SHP77 (cell line): Measurements from ENCODE around the gene IFI27L2.

Experiments
- DNase-seq, 2 experiments: peaks; one replicate each; lab custom pipeline; 2025; lab: John Stamatoyannopoulos, UW

Gene IFI27L2

DNA sequence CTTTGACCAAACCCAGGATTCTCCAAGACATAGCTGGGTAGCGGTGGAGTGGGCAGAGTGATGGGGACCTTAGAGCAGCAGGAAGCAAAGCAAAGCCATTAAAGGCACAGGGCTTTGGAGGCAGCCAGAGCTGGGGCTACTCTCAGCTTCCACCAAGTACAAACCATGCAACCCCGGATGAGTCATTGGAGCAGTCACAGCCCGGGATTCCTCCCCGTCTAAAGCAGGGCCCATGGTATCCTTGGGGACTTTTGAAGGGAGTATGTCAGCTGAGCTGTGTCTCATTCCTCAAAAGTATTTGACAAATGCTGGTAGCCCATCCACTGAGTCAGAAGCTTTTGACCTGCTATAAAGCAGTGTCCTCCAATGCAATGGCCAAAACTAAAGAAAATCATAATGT, 28.6 kb downstream of the IFI27L2 start:
- DNase-seq, result no peak

DNA sequence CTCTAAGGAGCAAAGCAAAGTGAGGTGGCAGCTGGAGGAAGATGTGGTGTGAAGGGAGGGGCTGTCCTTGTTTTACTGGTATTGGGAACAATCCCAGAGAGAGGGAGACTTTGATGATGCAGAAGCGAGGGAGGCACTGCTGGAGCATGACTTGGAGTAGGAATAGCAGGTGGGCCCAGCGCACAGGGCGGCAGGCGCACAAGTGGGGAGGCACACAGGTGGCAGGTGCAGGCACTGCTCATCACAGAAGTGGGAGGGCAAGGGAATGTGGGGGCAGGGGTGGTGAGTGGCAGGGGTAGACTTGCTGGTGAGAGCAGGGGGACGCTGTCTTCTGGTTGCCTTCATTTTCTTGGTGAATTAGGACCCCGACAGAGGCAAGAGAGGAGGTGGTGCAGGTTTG, 30.4 kb downstream of the IFI27L2 start:
- no peak for DNase-seq

DNA sequence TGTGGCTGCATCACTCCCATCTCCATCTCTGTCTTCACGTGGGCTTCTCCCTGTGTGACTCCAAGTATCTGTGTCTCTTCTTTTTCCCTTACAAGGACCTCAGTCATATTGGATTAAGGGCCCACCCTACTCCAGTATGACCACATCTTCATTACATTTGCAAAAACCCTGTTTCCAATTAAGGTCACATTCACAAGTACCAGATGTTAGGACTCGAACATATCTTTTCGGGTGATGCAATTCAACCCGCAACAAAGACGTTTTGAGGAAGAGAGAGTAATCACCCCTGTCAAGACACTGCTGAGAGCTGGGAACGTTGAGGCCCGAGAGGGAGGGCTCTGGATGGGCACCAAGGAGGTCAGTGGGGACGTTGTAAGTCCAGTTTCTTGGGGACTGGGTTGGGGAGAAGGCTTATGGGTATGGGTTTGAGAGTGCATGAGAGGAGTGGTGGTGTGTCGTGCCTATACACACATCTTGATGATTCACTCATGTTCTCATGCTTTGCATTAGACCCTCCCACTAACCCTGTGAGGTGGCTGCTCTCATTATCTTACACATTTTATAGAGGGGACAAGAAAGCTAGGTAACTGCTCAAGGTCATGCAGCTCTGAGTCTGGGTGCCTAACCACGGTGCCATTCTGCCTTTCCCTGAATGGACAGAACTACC, 30.9 kb downstream of the IFI27L2 start:
- DNase-seq, result no peak

- no peak for DNase-seq
These were observed 32.3 kb downstream of the IFI27L2 start for GRCh38 chr14:94097091-94097490.

DNA sequence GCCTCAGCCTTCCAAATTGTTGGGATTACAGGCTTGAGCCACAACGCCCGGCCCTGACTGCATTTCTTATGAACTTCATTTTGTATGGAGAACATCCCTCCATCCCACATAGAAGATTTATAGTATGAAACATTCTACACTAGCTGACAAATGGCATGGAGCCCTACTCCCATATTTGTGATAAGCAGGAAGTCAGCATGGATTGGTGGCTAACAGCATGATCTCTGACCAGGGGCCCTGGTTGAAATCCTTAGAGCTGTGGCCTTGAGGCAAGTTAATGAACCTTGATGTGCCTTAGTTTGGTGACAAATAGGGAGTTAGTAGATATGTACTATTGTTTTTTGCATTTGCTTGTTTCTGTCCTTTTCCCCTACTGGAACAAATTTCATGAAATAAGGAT, 36.0 kb downstream of the IFI27L2 start:
- DNase-seq, result no peak

DNA sequence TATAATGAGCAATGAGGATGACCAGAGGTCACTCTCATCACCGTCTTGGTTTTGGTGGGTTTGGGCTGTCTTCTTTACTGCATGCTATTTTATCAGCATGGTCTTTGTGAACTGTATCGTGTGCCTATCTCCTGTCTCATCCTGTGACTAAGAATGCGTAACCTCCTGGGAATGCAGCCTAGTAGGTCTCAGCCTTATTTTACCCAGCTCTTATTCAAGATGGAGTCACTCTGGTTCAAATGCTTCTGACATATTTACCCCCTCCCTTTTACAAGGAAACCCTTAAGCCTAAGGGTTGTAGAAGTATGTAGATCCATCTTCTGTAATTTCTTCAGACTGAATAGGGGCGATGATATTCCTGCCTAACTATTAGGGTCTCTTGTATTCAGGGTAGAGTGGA, 39.9 kb downstream of the IFI27L2 start:
- DNase-seq, result no peak

GRCh38 chr14:94088516-94088915, 40.9 kb downstream of the IFI27L2 start:
- DNase-seq, result no peak

DNA sequence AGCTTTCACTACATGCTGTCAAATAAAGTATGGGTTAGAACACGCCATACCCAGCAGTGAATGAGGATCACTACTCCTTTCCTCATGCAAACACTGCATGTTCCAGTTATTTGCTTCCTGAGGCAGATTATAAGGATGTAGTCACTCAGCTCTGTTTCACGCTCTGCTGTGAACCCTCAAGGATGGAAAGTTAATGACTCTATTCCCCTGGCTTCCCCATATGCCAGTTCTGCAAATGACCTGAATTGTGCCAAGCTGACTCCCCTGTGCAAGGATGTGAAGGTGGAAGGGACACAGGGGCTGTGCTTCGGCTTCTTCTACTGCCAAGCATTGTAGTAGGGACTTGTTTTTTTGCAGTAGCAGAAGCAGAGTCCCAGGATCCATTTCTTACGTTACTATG, 41.5 kb downstream of the IFI27L2 start:
- DNase-seq, result no peak

- DNase-seq, result no peak
These were observed 48.0 kb downstream of the IFI27L2 start for GRCh38 chr14:94081386-94081820.

GRCh38 chr14:94080621-94081385, 48.6 kb downstream of the IFI27L2 start, which contains the start of the genes DDX24 and IFI27L1:
Gene DDX24, minus strand, starts transcription at chr14:94081202. Its CDS starts 1,460 bp downstream, at chr14:94079742.
Gene IFI27L1, plus strand, starts transcription at chr14:94081310. Its CDS starts 15,628 bp downstream, at chr14:94096938.
- peak; percentile 81 to 93 for DNase-seq

DNA sequence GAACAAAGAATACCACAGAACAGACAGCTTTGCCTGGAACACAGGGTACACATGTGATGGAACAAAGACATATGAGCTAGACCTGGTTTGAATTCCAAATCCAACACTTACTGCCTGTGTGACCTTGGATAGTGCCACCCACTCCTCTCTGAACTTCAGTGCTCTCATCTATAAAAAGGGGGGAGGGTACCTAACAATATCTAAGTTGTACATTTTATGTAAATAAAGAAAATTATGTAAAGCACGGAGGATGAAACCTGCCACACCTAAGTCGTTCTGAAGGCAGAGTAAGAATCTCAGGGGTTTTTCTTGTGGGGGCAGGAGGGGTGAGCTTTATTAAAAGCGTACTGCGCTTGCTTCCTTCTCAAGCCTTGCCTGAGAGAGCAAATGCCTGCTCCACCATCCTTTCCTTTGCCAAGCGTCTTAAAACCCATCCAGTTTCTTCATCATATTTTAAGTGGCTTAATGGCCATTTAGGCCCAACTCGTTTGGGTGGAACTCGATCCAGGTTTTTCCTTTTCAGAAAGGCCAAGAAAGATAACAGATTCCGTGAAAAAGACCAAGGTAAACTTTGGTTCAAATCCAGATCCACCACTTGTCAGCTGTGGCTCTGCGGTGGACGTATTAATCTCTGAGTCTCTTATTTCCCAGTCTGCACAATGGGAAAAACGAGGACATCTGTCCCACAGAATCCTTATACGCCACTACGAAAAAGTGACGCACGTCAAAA, 49.3 kb downstream of the IFI27L2 start:
- no peak for DNase-seq

DNA sequence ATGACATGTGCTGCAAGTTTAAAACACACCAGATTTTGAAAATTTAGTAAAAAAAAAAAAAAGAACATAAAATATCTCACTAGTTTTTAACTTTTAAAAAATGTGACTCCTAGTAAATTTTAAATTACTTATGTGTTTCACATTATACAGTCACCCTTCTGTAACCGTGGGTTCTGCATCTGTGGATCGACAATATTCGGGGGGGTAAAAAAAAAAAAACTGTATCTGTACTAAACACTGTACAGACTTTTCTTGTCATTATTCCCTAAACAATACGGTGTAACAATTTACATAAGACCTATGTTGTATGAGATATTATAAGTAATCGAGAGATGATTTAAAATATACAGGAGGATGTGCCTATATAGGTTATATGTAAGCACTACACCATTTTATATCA, 51.6 kb downstream of the IFI27L2 start:
- DNase-seq, result no peak
